WI38 (cell line): Measurements from ENCODE around the gene CCDC122.

Experiments
- H3K4me3 ChIP-seq: 2 replicates; pipeline ENCODE4 v1.5.1; 2011; ENCODE audit warnings: low read depth, mild to moderate bottlenecking, control low read depth, low read length
- TF ChIP-seq, protein P1 (sequence below): IDR thresholded peaks from 2 replicates; pipeline ENCODE4 v1.5.1; 2012; ENCODE audit warnings: low read depth, mild to moderate bottlenecking, control low read depth, low read length

Gene CCDC122

DNA sequence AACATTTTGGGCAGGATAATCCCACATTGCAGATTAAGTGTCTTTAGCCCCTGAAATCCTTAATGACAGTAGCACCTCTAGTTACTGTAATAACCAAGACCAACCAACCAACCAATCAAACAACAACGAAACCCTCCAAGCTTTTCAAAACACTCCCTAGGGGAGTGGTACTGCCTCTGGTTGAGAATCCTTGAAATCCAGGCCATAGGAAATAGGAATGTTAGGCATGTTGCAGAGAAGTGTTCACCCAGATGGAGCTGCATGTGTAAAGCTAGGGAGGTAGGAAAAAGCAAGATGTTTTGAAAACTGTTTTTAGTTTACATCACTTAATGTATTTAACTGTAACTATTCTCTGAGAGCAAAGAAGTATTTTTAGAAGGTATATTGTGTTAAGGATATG, 4.7 kb upstream of the CCDC122 start:
- no peak overlapping the region for H3K4me3 ChIP-seq
- TF ChIP-seq, protein P1, sequence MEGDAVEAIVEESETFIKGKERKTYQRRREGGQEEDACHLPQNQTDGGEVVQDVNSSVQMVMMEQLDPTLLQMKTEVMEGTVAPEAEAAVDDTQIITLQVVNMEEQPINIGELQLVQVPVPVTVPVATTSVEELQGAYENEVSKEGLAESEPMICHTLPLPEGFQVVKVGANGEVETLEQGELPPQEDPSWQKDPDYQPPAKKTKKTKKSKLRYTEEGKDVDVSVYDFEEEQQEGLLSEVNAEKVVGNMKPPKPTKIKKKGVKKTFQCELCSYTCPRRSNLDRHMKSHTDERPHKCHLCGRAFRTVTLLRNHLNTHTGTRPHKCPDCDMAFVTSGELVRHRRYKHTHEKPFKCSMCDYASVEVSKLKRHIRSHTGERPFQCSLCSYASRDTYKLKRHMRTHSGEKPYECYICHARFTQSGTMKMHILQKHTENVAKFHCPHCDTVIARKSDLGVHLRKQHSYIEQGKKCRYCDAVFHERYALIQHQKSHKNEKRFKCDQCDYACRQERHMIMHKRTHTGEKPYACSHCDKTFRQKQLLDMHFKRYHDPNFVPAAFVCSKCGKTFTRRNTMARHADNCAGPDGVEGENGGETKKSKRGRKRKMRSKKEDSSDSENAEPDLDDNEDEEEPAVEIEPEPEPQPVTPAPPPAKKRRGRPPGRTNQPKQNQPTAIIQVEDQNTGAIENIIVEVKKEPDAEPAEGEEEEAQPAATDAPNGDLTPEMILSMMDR, result no peak

DNA sequence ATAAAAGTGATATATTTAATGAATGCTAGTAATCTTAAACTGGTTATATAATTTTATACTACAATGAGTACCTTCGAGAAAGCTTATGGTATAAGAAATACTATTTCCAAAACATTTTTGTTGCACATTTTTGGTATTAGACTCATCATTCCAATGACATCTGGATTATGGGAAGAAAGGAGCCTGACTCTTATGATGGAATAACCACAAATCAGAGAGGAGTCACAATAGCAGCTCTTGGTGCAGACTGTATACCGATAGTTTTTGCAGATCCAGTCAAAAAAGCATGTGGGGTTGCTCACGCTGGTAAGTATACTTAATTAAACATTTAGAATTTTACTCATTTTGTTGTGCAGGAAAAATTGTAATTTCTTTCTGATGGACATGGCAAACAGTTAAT, 4.1 kb upstream of the CCDC122 start:
- H3K4me3 ChIP-seq, result no peak overlapping the region
- TF ChIP-seq, protein P1, result no peak

GRCh38 chr13:43881580-43881979, 2.0 kb upstream of the CCDC122 start:
- TF ChIP-seq, protein P1, result no peak
- no peak overlapping the region for H3K4me3 ChIP-seq

DNA sequence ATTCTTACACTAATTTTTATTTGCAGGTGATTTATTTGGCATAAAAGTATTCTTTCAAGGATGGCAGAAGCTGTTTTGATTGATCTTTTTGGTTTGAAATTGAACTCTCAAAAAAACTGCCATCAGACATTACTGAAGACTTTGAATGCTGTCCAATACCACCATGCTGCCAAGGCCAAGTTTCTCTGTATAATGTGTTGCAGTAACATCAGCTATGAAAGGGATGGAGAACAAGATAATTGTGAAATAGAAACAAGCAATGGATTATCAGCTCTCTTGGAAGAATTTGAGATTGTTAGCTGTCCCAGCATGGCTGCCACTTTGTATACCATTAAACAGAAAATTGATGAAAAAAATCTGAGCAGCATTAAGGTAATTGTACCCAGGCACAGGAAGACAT, 1.4 kb upstream of the CCDC122 start:
- TF ChIP-seq, protein P1, result no peak
- no peak overlapping the region for H3K4me3 ChIP-seq

DNA sequence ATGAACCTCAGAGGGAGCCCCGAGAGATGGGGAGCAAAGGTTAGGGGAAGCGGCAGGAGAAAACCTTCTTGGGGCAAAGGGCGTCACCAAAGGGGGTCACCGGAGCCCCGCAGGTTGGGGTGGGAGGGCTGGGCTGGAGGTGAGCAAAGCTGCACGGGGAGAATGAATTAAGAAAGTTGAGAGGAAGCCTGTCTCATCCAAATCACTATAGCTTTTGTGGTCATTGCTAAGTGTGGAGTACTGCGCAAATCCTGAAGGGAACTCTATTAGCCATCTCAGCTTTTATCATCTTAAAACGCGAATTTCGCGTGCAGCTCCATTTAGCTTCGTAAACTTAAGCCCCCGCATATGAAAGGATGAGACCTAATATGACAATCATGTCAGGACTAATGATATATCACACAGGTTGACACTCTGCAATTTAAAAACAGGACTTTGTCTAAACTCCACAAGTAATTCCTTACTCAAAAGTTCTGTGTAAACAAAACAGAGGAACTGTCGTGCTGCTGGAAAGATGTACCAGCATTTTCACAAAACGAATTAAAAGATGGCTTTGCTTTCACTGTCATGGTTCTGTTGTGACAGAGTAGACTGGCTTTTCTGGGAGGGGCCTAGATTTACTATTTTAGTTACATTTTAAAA, 795 bp upstream of the CCDC122 start:
- TF ChIP-seq, protein P1, result no peak
- peak overlapping the region; percentile 78 for H3K4me3 ChIP-seq

GRCh38 chr13:43879755-43880181, 228 bp upstream of the CCDC122 start, which contains the start of gene LACC1:
Gene LACC1, plus strand, starts transcription at chr13:43879904. Its CDS starts 1,082 bp downstream, at chr13:43880986.
- TF ChIP-seq, protein P1, result no peak
- peak within 1 kb of the TSS; percentile 78 for H3K4me3 ChIP-seq

- no peak overlapping the region for H3K4me3 ChIP-seq
- TF ChIP-seq, protein P1, result no peak
Measured at GRCh38 chr13:43877766-43878165, 1.8 kb downstream of the CCDC122 start.
